ENCODE results near the gene TMEM132E.
A peak's percentile ranks its signal among the peaks of the same experiment; 100 is the strongest.

TMEM132E gene

DNA sequence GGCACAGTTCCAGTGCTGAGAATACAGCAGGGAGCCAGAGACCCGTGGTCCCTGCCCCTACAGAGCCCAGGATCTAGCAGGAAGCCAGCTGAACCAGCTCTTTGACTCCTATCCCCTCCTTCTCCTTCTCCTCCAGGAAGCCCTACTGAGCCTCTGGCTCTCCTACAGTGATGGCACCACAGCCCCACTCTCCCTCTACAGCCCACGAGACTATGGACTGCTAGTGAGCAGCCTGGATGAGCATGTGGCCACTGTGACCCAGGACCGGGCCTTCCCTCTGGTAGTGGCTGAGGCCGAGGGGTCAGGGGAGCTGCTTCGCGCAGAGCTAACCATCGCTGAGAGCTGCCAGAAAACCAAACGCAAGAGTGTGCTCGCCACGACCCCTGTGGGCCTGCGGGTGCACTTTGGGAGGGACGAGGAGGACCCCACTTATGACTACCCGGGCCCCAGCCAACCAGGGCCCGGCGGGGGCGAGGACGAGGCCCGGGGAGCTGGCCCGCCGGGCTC lies 57.7 kb downstream of the TMEM132E start:
- Histone ChIP-seq H3K4me1 (ENCODE audit: insufficient read depth, low read length, severe bottlenecking) (no peaks in the 10 kb centered on the region), H4K20me1 (ENCODE audit: insufficient read depth, low read length) (no peaks in the 10 kb centered on the region), H3K36me3 (ENCODE audit: insufficient read depth, low read length) (no peaks in the 10 kb centered on the region), H3K4me2 (ENCODE audit: low read length) (no peak overlapping the region), H3K4me3 (ENCODE audit: low read depth, low read length, poor library complexity, severe bottlenecking) (no peak overlapping the region), H3K9ac (ENCODE audit: low read length) (no peak overlapping the region), H3K9me2 (ENCODE audit: low read depth, low read length) (no peaks in the 10 kb centered on the region), H2AFZ (ENCODE audit: low read length) (no peak overlapping the region), H3K27ac (ENCODE audit: low read depth, low read length, poor library complexity, severe bottlenecking) (no peak overlapping the region), H3K79me2 (ENCODE audit: insufficient read depth, low read length) (no peaks in the 10 kb centered on the region), H3K27me3 (ENCODE audit: insufficient read depth, low read length) (no peaks in the 10 kb centered on the region), H3K9me3 (ENCODE audit: low read length) (no peaks in the 10 kb centered on the region), H3F3A (ENCODE audit: insufficient read depth, low read length) (no peaks in the 10 kb centered on the region)
- no peak for TF ChIP-seq CTCF (IDR thresholded peaks at IDR 0.05; ENCODE audit: low read length)
- TF ChIP-seq EZH2 (IDR thresholded peaks at IDR 0.05; ENCODE audit: borderline replicate concordance, low read length): no peak

- H3K9me2 ChIP-seq (ENCODE audit: low read depth, low read length): no peaks in the 10 kb centered on the region
- TF ChIP-seq CTCF (IDR thresholded peaks at IDR 0.05; ENCODE audit: low read length) (peak; percentile 64), EZH2 (IDR thresholded peaks at IDR 0.05; ENCODE audit: borderline replicate concordance, low read length) (no peak)
- H3K4me2 ChIP-seq (ENCODE audit: low read length): no peak overlapping the region
- H3K36me3 ChIP-seq (ENCODE audit: insufficient read depth, low read length): no peaks in the 10 kb centered on the region
- H3K79me2 ChIP-seq (ENCODE audit: insufficient read depth, low read length): no peaks in the 10 kb centered on the region
- no peak overlapping the region for H3K4me3 ChIP-seq (ENCODE audit: low read depth, low read length, poor library complexity, severe bottlenecking)
- no peaks in the 10 kb centered on the region for H3F3A ChIP-seq (ENCODE audit: insufficient read depth, low read length)
- no peaks in the 10 kb centered on the region for H4K20me1 ChIP-seq (ENCODE audit: insufficient read depth, low read length)
- H3K4me1 ChIP-seq (ENCODE audit: insufficient read depth, low read length, severe bottlenecking): no peaks in the 10 kb centered on the region
- H3K9me3 ChIP-seq (ENCODE audit: low read length): no peaks in the 10 kb centered on the region
- no peak overlapping the region for H3K27ac ChIP-seq (ENCODE audit: low read depth, low read length, poor library complexity, severe bottlenecking)
- no peak overlapping the region for H2AFZ ChIP-seq (ENCODE audit: low read length)
- H3K27me3 ChIP-seq (ENCODE audit: insufficient read depth, low read length): no peaks in the 10 kb centered on the region
- no peak overlapping the region for H3K9ac ChIP-seq (ENCODE audit: low read length)
These were observed 58.5 kb downstream of the TMEM132E start for GRCh38 chr17:34637548-34638525.

- H3F3A ChIP-seq (ENCODE audit: insufficient read depth, low read length): no peaks in the 10 kb centered on the region
- TF ChIP-seq CTCF (IDR thresholded peaks at IDR 0.05; ENCODE audit: low read length) (no peak), EZH2 (IDR thresholded peaks at IDR 0.05; ENCODE audit: borderline replicate concordance, low read length) (no peak)
- H2AFZ ChIP-seq (ENCODE audit: low read length): no peak overlapping the region
- no peaks in the 10 kb centered on the region for H3K9me2 ChIP-seq (ENCODE audit: low read depth, low read length)
- H3K9me3 ChIP-seq (ENCODE audit: low read length): no peaks in the 10 kb centered on the region
- H4K20me1 ChIP-seq (ENCODE audit: insufficient read depth, low read length): no peaks in the 10 kb centered on the region
- no peaks in the 10 kb centered on the region for H3K36me3 ChIP-seq (ENCODE audit: insufficient read depth, low read length)
- H3K4me3 ChIP-seq (ENCODE audit: low read depth, low read length, poor library complexity, severe bottlenecking): no peak overlapping the region
- H3K9ac ChIP-seq (ENCODE audit: low read length): no peak overlapping the region
- H3K27me3 ChIP-seq (ENCODE audit: insufficient read depth, low read length): no peaks in the 10 kb centered on the region
- no peaks in the 10 kb centered on the region for H3K4me1 ChIP-seq (ENCODE audit: insufficient read depth, low read length, severe bottlenecking)
- no peak overlapping the region for H3K27ac ChIP-seq (ENCODE audit: low read depth, low read length, poor library complexity, severe bottlenecking)
- no peaks in the 10 kb centered on the region for H3K79me2 ChIP-seq (ENCODE audit: insufficient read depth, low read length)
- no peak overlapping the region for H3K4me2 ChIP-seq (ENCODE audit: low read length)
These were observed 59.3 kb downstream of the TMEM132E start for GRCh38 chr17:34638526-34639260.
